Measurements from ENCODE around the gene MAP3K15.

The MAP3K15 gene

GRCh38 chrX:19555683-19556082 lies 40.4 kb upstream of the MAP3K15 start:
- no peak overlapping the region for H3K4me3 ChIP-seq (replicated peaks; ENCODE audit: low read depth, low read length)
- no peak for DNase-seq (ENCODE audit: low read depth)
- TF ChIP-seq, protein P1, sequence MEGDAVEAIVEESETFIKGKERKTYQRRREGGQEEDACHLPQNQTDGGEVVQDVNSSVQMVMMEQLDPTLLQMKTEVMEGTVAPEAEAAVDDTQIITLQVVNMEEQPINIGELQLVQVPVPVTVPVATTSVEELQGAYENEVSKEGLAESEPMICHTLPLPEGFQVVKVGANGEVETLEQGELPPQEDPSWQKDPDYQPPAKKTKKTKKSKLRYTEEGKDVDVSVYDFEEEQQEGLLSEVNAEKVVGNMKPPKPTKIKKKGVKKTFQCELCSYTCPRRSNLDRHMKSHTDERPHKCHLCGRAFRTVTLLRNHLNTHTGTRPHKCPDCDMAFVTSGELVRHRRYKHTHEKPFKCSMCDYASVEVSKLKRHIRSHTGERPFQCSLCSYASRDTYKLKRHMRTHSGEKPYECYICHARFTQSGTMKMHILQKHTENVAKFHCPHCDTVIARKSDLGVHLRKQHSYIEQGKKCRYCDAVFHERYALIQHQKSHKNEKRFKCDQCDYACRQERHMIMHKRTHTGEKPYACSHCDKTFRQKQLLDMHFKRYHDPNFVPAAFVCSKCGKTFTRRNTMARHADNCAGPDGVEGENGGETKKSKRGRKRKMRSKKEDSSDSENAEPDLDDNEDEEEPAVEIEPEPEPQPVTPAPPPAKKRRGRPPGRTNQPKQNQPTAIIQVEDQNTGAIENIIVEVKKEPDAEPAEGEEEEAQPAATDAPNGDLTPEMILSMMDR (IDR thresholded peaks at IDR 0.05; ENCODE audit: low read length, missing control alignments): no peak

- TF ChIP-seq, protein P1 (IDR thresholded peaks at IDR 0.05; ENCODE audit: low read length, missing control alignments): no peak
- H3K4me3 ChIP-seq (replicated peaks; ENCODE audit: low read depth, low read length): no peak overlapping the region
- no peak for DNase-seq (ENCODE audit: low read depth)
These were observed 39.9 kb upstream of the MAP3K15 start for GRCh38 chrX:19555236-19555635.

DNA sequence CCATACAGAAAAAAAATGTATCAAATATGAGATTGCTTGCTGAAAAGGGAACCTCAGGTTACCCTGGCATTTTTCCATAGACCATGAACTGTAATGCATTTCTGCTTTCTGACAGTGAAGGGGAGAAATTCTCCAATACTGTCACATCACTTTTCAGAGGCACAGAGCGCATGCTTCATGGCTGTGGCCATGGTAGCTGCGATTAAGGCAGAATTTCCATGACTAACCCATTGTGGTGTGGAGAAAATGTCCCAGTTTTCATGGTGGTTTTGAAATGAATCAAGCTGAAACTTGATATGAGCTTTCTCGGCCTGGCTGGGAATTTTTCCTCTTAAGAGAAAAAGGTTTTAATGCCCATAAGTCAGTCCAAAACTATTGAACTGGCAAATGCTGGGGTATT lies 39.5 kb upstream of the MAP3K15 start:
- H3K4me3 ChIP-seq (replicated peaks; ENCODE audit: low read depth, low read length): no peak overlapping the region
- TF ChIP-seq, protein P1 (IDR thresholded peaks at IDR 0.05; ENCODE audit: low read length, missing control alignments): no peak
- peak; percentile 17 for DNase-seq (ENCODE audit: low read depth)

DNA sequence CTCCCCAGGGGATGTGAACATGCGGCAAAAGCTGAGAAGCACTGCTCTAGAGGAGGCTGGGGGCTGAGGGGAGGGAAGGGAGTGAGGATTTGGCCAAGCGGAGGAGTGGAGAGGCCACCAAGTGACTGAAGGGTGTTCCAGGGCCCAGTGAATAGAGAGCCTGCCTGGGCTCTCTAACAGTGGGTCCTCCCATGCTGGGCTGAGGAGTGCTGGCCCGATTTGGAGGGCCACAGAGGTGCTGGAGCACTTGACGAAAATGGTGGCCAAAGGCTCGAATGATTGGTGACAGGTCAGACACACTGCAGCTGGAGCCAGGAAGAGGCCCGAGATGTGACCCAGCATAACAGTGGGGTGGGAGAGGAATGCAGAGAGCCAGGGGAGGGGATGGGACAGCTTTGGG lies 37.5 kb upstream of the MAP3K15 start:
- TF ChIP-seq, protein P1 (IDR thresholded peaks at IDR 0.05; ENCODE audit: low read length, missing control alignments): no peak
- no peak overlapping the region for H3K4me3 ChIP-seq (replicated peaks; ENCODE audit: low read depth, low read length)
- DNase-seq (ENCODE audit: low read depth): no peak

DNA sequence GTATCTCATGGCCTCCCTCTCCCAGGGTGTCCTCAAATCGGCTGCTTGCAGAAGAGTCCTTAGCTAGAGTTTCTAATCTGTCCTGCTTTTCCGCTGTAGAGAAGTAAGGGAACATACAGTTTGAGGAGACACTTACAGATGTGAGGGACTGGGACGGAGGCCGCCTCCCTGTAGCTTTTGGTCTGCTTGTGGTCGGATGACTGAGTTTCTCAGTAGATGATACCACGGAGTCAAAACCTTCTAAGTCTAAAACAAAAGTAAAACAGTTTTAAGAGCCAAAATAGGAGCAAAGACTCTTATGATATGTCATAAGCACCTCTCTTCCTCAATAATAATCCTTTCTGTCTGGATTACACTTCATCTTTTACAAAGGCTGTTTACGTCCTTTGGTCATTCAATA lies 34.5 kb upstream of the MAP3K15 start:
- no peak for DNase-seq (ENCODE audit: low read depth)
- TF ChIP-seq, protein P1 (IDR thresholded peaks at IDR 0.05; ENCODE audit: low read length, missing control alignments): no peak
- no peak overlapping the region for H3K4me3 ChIP-seq (replicated peaks; ENCODE audit: low read depth, low read length)

- DNase-seq (ENCODE audit: low read depth): no peak
- TF ChIP-seq, protein P1 (IDR thresholded peaks at IDR 0.05; ENCODE audit: low read length, missing control alignments): no peak
- no peak overlapping the region for H3K4me3 ChIP-seq (replicated peaks; ENCODE audit: low read depth, low read length)
These were observed 33.6 kb upstream of the MAP3K15 start for GRCh38 chrX:19548934-19549333.

DNA sequence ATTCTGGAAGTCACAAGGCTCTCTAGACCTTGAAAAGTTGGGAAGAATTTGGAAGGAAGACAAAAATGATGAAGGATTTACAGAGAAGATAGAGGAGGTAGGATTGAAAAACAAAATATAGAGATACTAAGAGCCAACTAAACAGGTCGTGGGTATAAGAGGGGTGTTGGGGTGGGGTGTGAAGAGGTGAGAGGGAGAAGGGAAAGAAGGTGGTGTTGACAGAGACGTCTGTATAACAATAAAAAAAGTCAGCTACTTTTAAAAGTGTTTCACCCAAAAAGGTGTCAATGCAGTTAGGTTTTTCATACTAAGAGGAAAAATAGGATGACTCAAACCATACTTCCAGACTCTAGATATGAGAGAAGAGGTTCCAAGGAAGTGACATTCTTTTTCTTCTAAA lies 33.0 kb upstream of the MAP3K15 start:
- TF ChIP-seq, protein P1 (IDR thresholded peaks at IDR 0.05; ENCODE audit: low read length, missing control alignments): no peak
- no peak for DNase-seq (ENCODE audit: low read depth)
- H3K4me3 ChIP-seq (replicated peaks; ENCODE audit: low read depth, low read length): no peak overlapping the region

Measured in fibroblast of pulmonary artery (primary cell).